ENCODE results near the gene ABCG1.

The ABCG1 gene

GRCh38 chr21:42239556-42239955, 20.6 kb downstream of the ABCG1 start:
- TF ChIP-seq CTCF (IDR thresholded peaks at IDR 0.05; ENCODE audit: extremely low read depth, missing control alignments), result no peak
- no peak for DNase-seq (ENCODE audit: low spot score)

GRCh38 chr21:42239973-42240372, 21.0 kb downstream of the ABCG1 start:
- TF ChIP-seq CTCF (IDR thresholded peaks at IDR 0.05; ENCODE audit: extremely low read depth, missing control alignments), result no peak
- no peak for DNase-seq (ENCODE audit: low spot score)

- no peak for TF ChIP-seq CTCF (IDR thresholded peaks at IDR 0.05; ENCODE audit: extremely low read depth, missing control alignments)
- no peak for DNase-seq (ENCODE audit: low spot score)
These were observed 23.7 kb downstream of the ABCG1 start for GRCh38 chr21:42242611-42243010.

- no peak for DNase-seq (ENCODE audit: low spot score)
These were observed 24.1 kb downstream of the ABCG1 start for GRCh38 chr21:42243026-42243425.

GRCh38 chr21:42245331-42246193, 26.6 kb downstream of the ABCG1 start:
- TF ChIP-seq CTCF (IDR thresholded peaks at IDR 0.05; ENCODE audit: extremely low read depth, missing control alignments), result no peak
- no peak for DNase-seq (ENCODE audit: low spot score)

More at GRCh38 chr21:42243026-42243425, 24.1 kb downstream of the ABCG1 start:
- no peak for TF ChIP-seq CTCF (IDR thresholded peaks at IDR 0.05; ENCODE audit: extremely low read depth, missing control alignments)

- no peak for DNase-seq (ENCODE audit: low spot score)
- no peak for TF ChIP-seq CTCF (IDR thresholded peaks at IDR 0.05; ENCODE audit: extremely low read depth, missing control alignments)
These were observed 28.8 kb downstream of the ABCG1 start for GRCh38 chr21:42247716-42248115.

GRCh38 chr21:42248241-42248640, 29.3 kb downstream of the ABCG1 start:
- TF ChIP-seq CTCF (IDR thresholded peaks at IDR 0.05; ENCODE audit: extremely low read depth, missing control alignments), result no peak
- no peak for DNase-seq (ENCODE audit: low spot score)
